Measurements from ENCODE around the gene CHERP.
A peak's percentile ranks its signal among the peaks of the same experiment; 100 is the strongest.

Gene CHERP

DNA sequence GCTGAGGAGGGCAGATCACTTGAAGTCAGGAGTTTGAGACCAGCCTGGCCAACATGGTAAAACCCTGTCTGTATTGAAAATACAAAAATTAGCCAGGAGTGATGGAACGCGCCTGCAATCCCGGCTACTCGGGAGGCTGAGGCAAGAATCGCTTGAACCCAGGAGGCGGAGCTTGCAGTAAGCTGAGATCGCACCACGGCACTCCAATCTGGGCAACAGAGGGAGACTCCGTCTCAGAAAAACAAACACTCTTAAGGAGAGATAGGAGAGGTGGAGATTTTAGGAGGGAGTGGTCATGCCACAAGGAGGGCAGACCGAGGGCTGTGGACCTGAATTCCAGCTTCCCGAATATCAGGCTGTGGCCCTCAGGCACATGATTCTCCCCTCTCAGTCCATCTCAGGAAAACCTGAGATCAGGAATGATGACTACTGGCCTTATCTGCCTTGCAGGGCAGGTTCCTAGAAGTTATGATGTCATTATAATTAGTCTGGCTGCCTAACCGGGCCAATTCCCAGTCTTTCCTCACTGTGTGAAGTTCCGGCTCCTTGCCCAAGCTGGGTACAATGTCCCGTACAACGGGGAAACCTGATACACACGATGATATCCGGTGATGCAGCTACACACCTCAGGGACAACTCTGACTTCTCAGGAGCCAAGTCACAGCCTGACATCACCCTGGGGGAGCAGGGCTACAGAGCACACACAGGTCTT lies 27.5 kb upstream of the CHERP start:
- Histone ChIP-seq H3K4me3 (ENCODE audit: insufficient read depth in 1 of 2, low read depth in 1 of 2, low read length in 2 of 2) (no peak overlapping the region), H3K9me3 (ENCODE audit: control insufficient read depth, low read length) (no peaks in the 10 kb centered on the region), H3K23ac (ENCODE audit: low read length in 2 of 2) (no peak overlapping the region), H2AK5ac (ENCODE audit: low read length, severe bottlenecking) (no peak overlapping the region), H3K18ac (ENCODE audit: low read depth in 1 of 2, low read length in 2 of 2) (no peak overlapping the region), H3K4me1 (ENCODE audit: control insufficient read depth, insufficient read depth, low read depth, low read length) (peaks cover 32% of the 10 kb centered on the region), H3K27me3 (ENCODE audit: control insufficient read depth in 1 of 2, insufficient read depth in 1 of 2, low read length in 2 of 2) (no peaks in the 10 kb centered on the region), H3K79me1 (replicated peaks; ENCODE audit: low read length, poor library complexity, severe bottlenecking) (peaks cover 33% of the 10 kb centered on the region), H2BK120ac (ENCODE audit: low read depth, low read length) (no peak overlapping the region), H2AFZ (ENCODE audit: low read depth, low read length) (no peak overlapping the region), H3K9ac (ENCODE audit: low read length) (peak overlapping the region; percentile 2), H3K4ac (ENCODE audit: low read depth in 1 of 2, low read length in 2 of 2) (no peak overlapping the region), H3K36me3 (ENCODE audit: control insufficient read depth in 1 of 2, insufficient read depth in 2 of 2, low read depth in 1 of 2, low read length in 2 of 2) (peaks cover 57 to 62% of the 10 kb centered on the region in 2 experiments), H3K4me2 (ENCODE audit: low read length, poor library complexity, severe bottlenecking) (no peak overlapping the region), H2BK12ac (ENCODE audit: low read length in 2 of 2) (no peak overlapping the region), H4K91ac (ENCODE audit: low read length) (no peak overlapping the region), H2BK15ac (ENCODE audit: low read depth, poor library complexity, severe bottlenecking) (peak overlapping the region; percentile 44), H3K27ac (ENCODE audit: low read length, poor library complexity, severe bottlenecking) (no peak overlapping the region), H3K14ac (ENCODE audit: low read length in 2 of 2) (no peak overlapping the region), H4K8ac (ENCODE audit: low read length) (no peak overlapping the region), H2BK5ac (ENCODE audit: low read depth, low read length, poor library complexity, severe bottlenecking) (no peak overlapping the region)
- 95% methylated on average over 17 of the region's 17 CpGs for WGBS
- DNase-seq: no peak

DNA sequence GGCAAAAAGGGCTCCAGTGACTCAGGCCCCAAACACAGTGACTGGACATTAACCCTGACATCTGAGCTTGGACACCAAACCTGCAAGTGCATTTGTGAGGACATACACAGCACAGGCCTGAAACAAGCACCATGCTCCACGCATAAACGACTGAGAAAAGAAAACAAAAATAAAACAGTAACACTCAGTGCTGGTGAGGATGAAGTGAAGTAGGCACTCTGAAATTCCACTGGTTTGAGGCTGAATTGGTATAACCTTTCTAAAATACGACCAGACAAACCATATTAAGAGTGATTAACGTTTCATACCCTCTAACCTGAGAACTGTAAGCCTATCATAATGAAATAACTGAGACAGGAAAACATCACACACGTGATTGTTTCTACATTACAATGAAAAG lies 24.5 kb upstream of the CHERP start:
- Histone ChIP-seq H3K4me3 (ENCODE audit: insufficient read depth in 1 of 2, low read depth in 1 of 2, low read length in 2 of 2) (no peak overlapping the region), H3K4ac (ENCODE audit: low read depth in 1 of 2, low read length in 2 of 2) (no peak overlapping the region), H3K18ac (ENCODE audit: low read depth in 1 of 2, low read length in 2 of 2) (no peak overlapping the region), H3K9me3 (ENCODE audit: control insufficient read depth, low read length) (no peaks in the 10 kb centered on the region), H4K8ac (ENCODE audit: low read length) (no peak overlapping the region), H3K23ac (ENCODE audit: low read length in 2 of 2) (no peak overlapping the region), H2AK5ac (ENCODE audit: low read length, severe bottlenecking) (no peak overlapping the region), H2BK12ac (ENCODE audit: low read length in 2 of 2) (no peak overlapping the region), H3K27ac (ENCODE audit: low read length, poor library complexity, severe bottlenecking) (no peak overlapping the region), H3K9ac (ENCODE audit: low read length) (no peak overlapping the region), H4K91ac (ENCODE audit: low read length) (no peak overlapping the region), H3K36me3 (ENCODE audit: control insufficient read depth in 1 of 2, insufficient read depth in 2 of 2, low read depth in 1 of 2, low read length in 2 of 2) (peaks cover 66 to 77% of the 10 kb centered on the region in 2 experiments), H2BK5ac (ENCODE audit: low read depth, low read length, poor library complexity, severe bottlenecking) (no peak overlapping the region), H2BK120ac (ENCODE audit: low read depth, low read length) (no peak overlapping the region), H3K14ac (ENCODE audit: low read length in 2 of 2) (no peak overlapping the region), H2BK15ac (ENCODE audit: low read depth, poor library complexity, severe bottlenecking) (no peak overlapping the region), H3K4me2 (ENCODE audit: low read length, poor library complexity, severe bottlenecking) (no peak overlapping the region), H2AFZ (ENCODE audit: low read depth, low read length) (no peak overlapping the region), H3K4me1 (ENCODE audit: control insufficient read depth, insufficient read depth, low read depth, low read length) (peaks cover 21% of the 10 kb centered on the region), H3K27me3 (ENCODE audit: control insufficient read depth in 1 of 2, insufficient read depth in 1 of 2, low read length in 2 of 2) (no peaks in the 10 kb centered on the region), H3K79me1 (replicated peaks; ENCODE audit: low read length, poor library complexity, severe bottlenecking) (peaks cover 42% of the 10 kb centered on the region)
- 93% methylated on average over 3 of the region's 5 CpGs for WGBS
- no peak for DNase-seq

DNA sequence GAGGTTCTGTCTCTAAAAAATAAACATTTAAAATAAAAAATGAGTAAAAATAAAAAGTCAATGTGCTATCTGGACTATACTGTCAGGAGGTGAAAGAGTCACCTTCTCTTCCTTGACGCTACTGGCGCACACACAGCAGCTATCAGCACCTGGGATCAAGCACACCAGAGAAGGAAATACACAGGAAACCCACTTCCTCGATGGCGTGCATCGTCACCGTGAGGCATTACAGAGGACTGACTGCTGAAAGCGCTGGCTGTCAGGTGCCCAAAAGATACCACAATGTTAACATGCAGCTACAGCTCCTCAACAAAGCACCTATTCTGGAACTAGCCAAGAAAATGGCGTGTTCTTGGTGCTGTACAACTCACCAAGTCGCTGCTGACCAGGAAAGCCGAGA lies 23.9 kb upstream of the CHERP start:
- Histone ChIP-seq H3K9me3 (ENCODE audit: control insufficient read depth, low read length) (no peaks in the 10 kb centered on the region), H2AK5ac (ENCODE audit: low read length, severe bottlenecking) (no peak overlapping the region), H2BK5ac (ENCODE audit: low read depth, low read length, poor library complexity, severe bottlenecking) (no peak overlapping the region), H3K18ac (ENCODE audit: low read depth in 1 of 2, low read length in 2 of 2) (no peak overlapping the region), H2BK120ac (ENCODE audit: low read depth, low read length) (no peak overlapping the region), H3K9ac (ENCODE audit: low read length) (no peak overlapping the region), H3K27ac (ENCODE audit: low read length, poor library complexity, severe bottlenecking) (no peak overlapping the region), H3K23ac (ENCODE audit: low read length in 2 of 2) (no peak overlapping the region), H4K91ac (ENCODE audit: low read length) (no peak overlapping the region), H3K27me3 (ENCODE audit: control insufficient read depth in 1 of 2, insufficient read depth in 1 of 2, low read length in 2 of 2) (no peaks in the 10 kb centered on the region), H3K79me1 (replicated peaks; ENCODE audit: low read length, poor library complexity, severe bottlenecking) (peaks cover 40% of the 10 kb centered on the region), H2BK12ac (ENCODE audit: low read length in 2 of 2) (no peak overlapping the region), H2BK15ac (ENCODE audit: low read depth, poor library complexity, severe bottlenecking) (no peak overlapping the region), H3K14ac (ENCODE audit: low read length in 2 of 2) (no peak overlapping the region), H3K36me3 (ENCODE audit: control insufficient read depth in 1 of 2, insufficient read depth in 2 of 2, low read depth in 1 of 2, low read length in 2 of 2) (peaks cover 71 to 82% of the 10 kb centered on the region in 2 experiments), H4K8ac (ENCODE audit: low read length) (no peak overlapping the region), H2AFZ (ENCODE audit: low read depth, low read length) (no peak overlapping the region), H3K4me3 (ENCODE audit: insufficient read depth in 1 of 2, low read depth in 1 of 2, low read length in 2 of 2) (no peak overlapping the region), H3K4me2 (ENCODE audit: low read length, poor library complexity, severe bottlenecking) (no peak overlapping the region), H3K4me1 (ENCODE audit: control insufficient read depth, insufficient read depth, low read depth, low read length) (peaks cover 18% of the 10 kb centered on the region), H3K4ac (ENCODE audit: low read depth in 1 of 2, low read length in 2 of 2) (no peak overlapping the region)
- WGBS: 99% methylated on average over 10 of the region's 10 CpGs
- DNase-seq: no peak

DNA sequence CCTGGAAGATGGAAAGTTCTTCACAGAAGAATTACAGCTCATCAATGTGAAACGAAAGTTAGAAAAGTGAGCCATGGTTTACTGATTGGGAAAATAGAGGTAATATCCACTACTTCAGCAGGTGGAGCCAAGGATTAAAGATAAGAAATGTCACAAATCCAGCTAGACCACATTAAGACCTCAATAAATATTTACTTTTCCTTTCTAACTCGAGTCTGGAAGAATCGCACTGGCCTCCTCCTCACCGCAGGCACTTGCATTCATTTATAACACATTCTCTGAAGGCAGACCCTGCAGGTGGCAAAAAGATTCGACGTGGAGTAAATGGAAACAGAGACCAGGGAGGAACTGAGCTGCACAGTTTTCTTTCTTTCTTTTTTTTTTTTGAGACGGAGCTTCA lies 22.6 kb upstream of the CHERP start:
- peaks cover 40% of the 10 kb centered on the region for H3K79me1 ChIP-seq (replicated peaks; ENCODE audit: low read length, poor library complexity, severe bottlenecking)
- no peak overlapping the region for H2BK5ac ChIP-seq (ENCODE audit: low read depth, low read length, poor library complexity, severe bottlenecking)
- no peak overlapping the region for H2BK12ac ChIP-seq (ENCODE audit: low read length in 2 of 2)
- peaks cover 76 to 82% of the 10 kb centered on the region in 2 experiments for H3K36me3 ChIP-seq (ENCODE audit: control insufficient read depth in 1 of 2, insufficient read depth in 2 of 2, low read depth in 1 of 2, low read length in 2 of 2)
- no peak overlapping the region for H3K23ac ChIP-seq (ENCODE audit: low read length in 2 of 2)
- no peak overlapping the region for H3K4me2 ChIP-seq (ENCODE audit: low read length, poor library complexity, severe bottlenecking)
- H3K18ac ChIP-seq (ENCODE audit: low read depth in 1 of 2, low read length in 2 of 2): no peak overlapping the region
- H3K4me3 ChIP-seq (ENCODE audit: insufficient read depth in 1 of 2, low read depth in 1 of 2, low read length in 2 of 2): no peak overlapping the region
- H3K27ac ChIP-seq (ENCODE audit: low read length, poor library complexity, severe bottlenecking): no peak overlapping the region
- no peak overlapping the region for H3K4ac ChIP-seq (ENCODE audit: low read depth in 1 of 2, low read length in 2 of 2)
- no peak overlapping the region for H4K8ac ChIP-seq (ENCODE audit: low read length)
- H3K4me1 ChIP-seq (ENCODE audit: control insufficient read depth, insufficient read depth, low read depth, low read length): peaks cover 10% of the 10 kb centered on the region
- H2BK120ac ChIP-seq (ENCODE audit: low read depth, low read length): no peak overlapping the region
- H4K91ac ChIP-seq (ENCODE audit: low read length): no peak overlapping the region
- H2AK5ac ChIP-seq (ENCODE audit: low read length, severe bottlenecking): no peak overlapping the region
- no peak overlapping the region for H3K14ac ChIP-seq (ENCODE audit: low read length in 2 of 2)
- no peak overlapping the region for H2BK15ac ChIP-seq (ENCODE audit: low read depth, poor library complexity, severe bottlenecking)
- DNase-seq: no peak
- H3K9ac ChIP-seq (ENCODE audit: low read length): no peak overlapping the region
- no peaks in the 10 kb centered on the region for H3K27me3 ChIP-seq (ENCODE audit: control insufficient read depth in 1 of 2, insufficient read depth in 1 of 2, low read length in 2 of 2)
- WGBS: 90% methylated on average over 7 of the region's 7 CpGs
- no peak overlapping the region for H2AFZ ChIP-seq (ENCODE audit: low read depth, low read length)
- no peaks in the 10 kb centered on the region for H3K9me3 ChIP-seq (ENCODE audit: control insufficient read depth, low read length)

Data from mesenchymal stem cell (in vitro differentiated cells and primary cell).